ENCODE measurements around the gene CD300LB. TPM values are rescaled to one million over a fixed set of nuclear protein-coding genes. Genes with fewer than 3 reads are reported as not detected.
A peak's percentile ranks its signal among the peaks of the same experiment; 100 is the strongest.
"Not testable (repeated sequence)": the region's sequence is repeated elsewhere in the genome, so short reads cannot be mapped to it uniquely, and the experiment has no call there.

Gene CD300LB
- not detected for polyA plus RNA-seq (2013, experiment 1 of 2)
- not detected for polyA plus RNA-seq (2013, experiment 2 of 2)

GRCh38 chr17:74531231-74531761 lies at the start of gene CD300LB:
CD300LB (minus strand) TSS chr17:74531475; CDS start chr17:74531350, 125 bp downstream.
- Histone ChIP-seq H3K4me1 (ENCODE audit: control insufficient read depth, insufficient read depth, low read length, poor library complexity, severe bottlenecking) (no peaks in the 10 kb centered on the region), H3K27ac (ENCODE audit: low read depth, low read length, severe bottlenecking) (no peak within 1 kb of the TSS), H3K4me3 (ENCODE audit: extremely low read depth, insufficient read depth, low read length, poor library complexity, severe bottlenecking) (no peak within 1 kb of the TSS), H3K36me3 (ENCODE audit: control insufficient read depth, insufficient read depth, low read length) (no peaks in the 10 kb centered on the region), H3K9me3 (ENCODE audit: control insufficient read depth, low read length) (no peaks in the 10 kb centered on the region)
- 90 to 97% methylated on average over 7 of the region's 10 CpGs for WGBS, 2 experiments (ENCODE audit: insufficient coverage in 2 of 2)

GRCh38 chr17:74579900-74580299 lies 48.6 kb upstream of the CD300LB start:
- Histone ChIP-seq H3K27ac (ENCODE audit: low read depth, low read length, severe bottlenecking) (no peak overlapping the region), H3K9me3 (ENCODE audit: control insufficient read depth, low read length) (peaks cover 4% of the 10 kb centered on the region), H3K4me3 (ENCODE audit: extremely low read depth, insufficient read depth, low read length, poor library complexity, severe bottlenecking) (no peak overlapping the region), H3K4me1 (ENCODE audit: control insufficient read depth, insufficient read depth, low read length, poor library complexity, severe bottlenecking) (no peaks in the 10 kb centered on the region), H3K36me3 (ENCODE audit: control insufficient read depth, insufficient read depth, low read length) (no peaks in the 10 kb centered on the region)
- WGBS, 2 experiments (ENCODE audit: insufficient coverage in 2 of 2), result 85 to 88% methylated on average over 3 to 6 of the region's 7 CpGs

- no peak overlapping the region for H3K27ac ChIP-seq (ENCODE audit: low read depth, low read length, severe bottlenecking)
- H3K4me1 ChIP-seq (ENCODE audit: control insufficient read depth, insufficient read depth, low read length, poor library complexity, severe bottlenecking), result no peaks in the 10 kb centered on the region
- H3K36me3 ChIP-seq (ENCODE audit: control insufficient read depth, insufficient read depth, low read length), result no peaks in the 10 kb centered on the region
- H3K4me3 ChIP-seq (ENCODE audit: extremely low read depth, insufficient read depth, low read length, poor library complexity, severe bottlenecking), result no peak overlapping the region
- no peaks in the 10 kb centered on the region for H3K9me3 ChIP-seq (ENCODE audit: control insufficient read depth, low read length)
- WGBS, 2 experiments (ENCODE audit: insufficient coverage in 2 of 2), result 85 to 93% methylated on average over 6 to 9 of the region's 9 CpGs
Measured at GRCh38 chr17:74578979-74579378, 47.7 kb upstream of the CD300LB start.

- H3K9me3 ChIP-seq (ENCODE audit: control insufficient read depth, low read length), result no peaks in the 10 kb centered on the region
- WGBS, 2 experiments (ENCODE audit: insufficient coverage in 2 of 2), result 79 to 84% methylated on average over 3 to 5 of the region's 5 CpGs
- no peaks in the 10 kb centered on the region for H3K36me3 ChIP-seq (ENCODE audit: control insufficient read depth, insufficient read depth, low read length)
- H3K4me1 ChIP-seq (ENCODE audit: control insufficient read depth, insufficient read depth, low read length, poor library complexity, severe bottlenecking), result no peaks in the 10 kb centered on the region
- no peak overlapping the region for H3K4me3 ChIP-seq (ENCODE audit: extremely low read depth, insufficient read depth, low read length, poor library complexity, severe bottlenecking)
- no peak overlapping the region for H3K27ac ChIP-seq (ENCODE audit: low read depth, low read length, severe bottlenecking)
Measured at GRCh38 chr17:74574489-74575142, 43.3 kb upstream of the CD300LB start.

GRCh38 chr17:74573635-74574034 lies 42.4 kb upstream of the CD300LB start:
- H3K9me3 ChIP-seq (ENCODE audit: control insufficient read depth, low read length); H3K27ac ChIP-seq (ENCODE audit: low read depth, low read length, severe bottlenecking); H3K36me3 ChIP-seq (ENCODE audit: control insufficient read depth, insufficient read depth, low read length); H3K4me3 ChIP-seq (ENCODE audit: extremely low read depth, insufficient read depth, low read length, poor library complexity, severe bottlenecking); H3K4me1 ChIP-seq (ENCODE audit: control insufficient read depth, insufficient read depth, low read length, poor library complexity, severe bottlenecking): not testable (repeated sequence)

- Histone ChIP-seq H3K36me3 (ENCODE audit: control insufficient read depth, insufficient read depth, low read length) (no peaks in the 10 kb centered on the region), H3K4me1 (ENCODE audit: control insufficient read depth, insufficient read depth, low read length, poor library complexity, severe bottlenecking) (peaks cover 5% of the 10 kb centered on the region), H3K27ac (ENCODE audit: low read depth, low read length, severe bottlenecking) (no peak overlapping the region), H3K9me3 (ENCODE audit: control insufficient read depth, low read length) (no peaks in the 10 kb centered on the region), H3K4me3 (ENCODE audit: extremely low read depth, insufficient read depth, low read length, poor library complexity, severe bottlenecking) (no peak overlapping the region)
- WGBS, 2 experiments (ENCODE audit: insufficient coverage in 2 of 2), result 84% methylated on average over 3 of the region's 3 CpGs; no CpG with 5 or more reads in 1 of the 2 experiments
Measured at GRCh38 chr17:74573169-74573568, 41.9 kb upstream of the CD300LB start.

GRCh38 chr17:74571621-74572270 lies 40.5 kb upstream of the CD300LB start:
- Histone ChIP-seq H3K4me3 (ENCODE audit: extremely low read depth, insufficient read depth, low read length, poor library complexity, severe bottlenecking) (no peak overlapping the region), H3K27ac (ENCODE audit: low read depth, low read length, severe bottlenecking) (no peak overlapping the region), H3K4me1 (ENCODE audit: control insufficient read depth, insufficient read depth, low read length, poor library complexity, severe bottlenecking) (peaks cover 5% of the 10 kb centered on the region), H3K9me3 (ENCODE audit: control insufficient read depth, low read length) (no peaks in the 10 kb centered on the region), H3K36me3 (ENCODE audit: control insufficient read depth, insufficient read depth, low read length) (no peaks in the 10 kb centered on the region)
- 93 to 96% methylated on average over 3 of the region's 4 CpGs for WGBS, 2 experiments (ENCODE audit: insufficient coverage in 2 of 2)

- H3K36me3 ChIP-seq (ENCODE audit: control insufficient read depth, insufficient read depth, low read length), result no peaks in the 10 kb centered on the region
- H3K27ac ChIP-seq (ENCODE audit: low read depth, low read length, severe bottlenecking), result peak overlapping the region; percentile 37
- H3K4me1 ChIP-seq (ENCODE audit: control insufficient read depth, insufficient read depth, low read length, poor library complexity, severe bottlenecking), result peaks cover 5% of the 10 kb centered on the region
- no peaks in the 10 kb centered on the region for H3K9me3 ChIP-seq (ENCODE audit: control insufficient read depth, low read length)
- 81 to 83% methylated on average over 29 to 32 of the region's 32 CpGs for WGBS, 2 experiments (ENCODE audit: insufficient coverage in 2 of 2)
- H3K4me3 ChIP-seq (ENCODE audit: extremely low read depth, insufficient read depth, low read length, poor library complexity, severe bottlenecking), result no peak overlapping the region
Measured at GRCh38 chr17:74569020-74570003, 38.0 kb upstream of the CD300LB start.

- no peaks in the 10 kb centered on the region for H3K36me3 ChIP-seq (ENCODE audit: control insufficient read depth, insufficient read depth, low read length)
- H3K9me3 ChIP-seq (ENCODE audit: control insufficient read depth, low read length), result no peaks in the 10 kb centered on the region
- H3K4me1 ChIP-seq (ENCODE audit: control insufficient read depth, insufficient read depth, low read length, poor library complexity, severe bottlenecking), result peaks cover 5% of the 10 kb centered on the region
- H3K27ac ChIP-seq (ENCODE audit: low read depth, low read length, severe bottlenecking), result no peak overlapping the region
- H3K4me3 ChIP-seq (ENCODE audit: extremely low read depth, insufficient read depth, low read length, poor library complexity, severe bottlenecking), result no peak overlapping the region
- 81 to 90% methylated on average over 2 to 3 of the region's 4 CpGs for WGBS, 2 experiments (ENCODE audit: insufficient coverage in 2 of 2)
Measured at GRCh38 chr17:74568106-74568873, 37.0 kb upstream of the CD300LB start.

- WGBS, 2 experiments (ENCODE audit: insufficient coverage in 2 of 2), result 100% methylated on average over 1 of the region's 2 CpGs; no CpG with 5 or more reads in 1 of the 2 experiments
- no peak within 1 kb of the TSS for H3K27ac ChIP-seq (ENCODE audit: low read depth, low read length, severe bottlenecking)
- peaks cover 5% of the 10 kb centered on the region for H3K4me1 ChIP-seq (ENCODE audit: control insufficient read depth, insufficient read depth, low read length, poor library complexity, severe bottlenecking)
- no peaks in the 10 kb centered on the region for H3K36me3 ChIP-seq (ENCODE audit: control insufficient read depth, insufficient read depth, low read length)
- no peak within 1 kb of the TSS for H3K4me3 ChIP-seq (ENCODE audit: extremely low read depth, insufficient read depth, low read length, poor library complexity, severe bottlenecking)
- H3K9me3 ChIP-seq (ENCODE audit: control insufficient read depth, low read length), result no peaks in the 10 kb centered on the region
Measured at GRCh38 chr17:74567397-74567796, 36.1 kb upstream of the CD300LB start, which contains the start of gene CD300H. CD300H (minus strand) TSS chr17:74567509.

Data from mesodermal cell (in vitro differentiated cells).